Mammary epithelial cell (primary cell): ENCODE results near the gene PSMB8.

Source experiments
- EZH2 ChIP-seq: IDR thresholded peaks from 2 replicates; pipeline ENCODE4 v1.6.1; 2012; ENCODE audit warnings: low read length, inconsistent platforms, borderline replicate concordance
- TF ChIP-seq, protein P1 (sequence below), 2 donors: IDR thresholded peaks in 1 of 2; conservative IDR thresholded peaks in 1 of 2; 2 replicates each; pipeline ENCODE4 v1.5.1; 2011 to 2012; ENCODE audit warnings: inconsistent platforms in 2 of 2, low read length in 2 of 2, mild to moderate bottlenecking in 2 of 2, control low read depth in 1 of 2, low read depth in 1 of 2; ENCODE audit not compliant: insufficient read depth in 1 of 2; ENCODE audit errors: extremely low read depth in 1 of 2

GRCh38 chr6:32887616-32888015, 43.8 kb upstream of the PSMB8 start:
- TF ChIP-seq, protein P1, sequence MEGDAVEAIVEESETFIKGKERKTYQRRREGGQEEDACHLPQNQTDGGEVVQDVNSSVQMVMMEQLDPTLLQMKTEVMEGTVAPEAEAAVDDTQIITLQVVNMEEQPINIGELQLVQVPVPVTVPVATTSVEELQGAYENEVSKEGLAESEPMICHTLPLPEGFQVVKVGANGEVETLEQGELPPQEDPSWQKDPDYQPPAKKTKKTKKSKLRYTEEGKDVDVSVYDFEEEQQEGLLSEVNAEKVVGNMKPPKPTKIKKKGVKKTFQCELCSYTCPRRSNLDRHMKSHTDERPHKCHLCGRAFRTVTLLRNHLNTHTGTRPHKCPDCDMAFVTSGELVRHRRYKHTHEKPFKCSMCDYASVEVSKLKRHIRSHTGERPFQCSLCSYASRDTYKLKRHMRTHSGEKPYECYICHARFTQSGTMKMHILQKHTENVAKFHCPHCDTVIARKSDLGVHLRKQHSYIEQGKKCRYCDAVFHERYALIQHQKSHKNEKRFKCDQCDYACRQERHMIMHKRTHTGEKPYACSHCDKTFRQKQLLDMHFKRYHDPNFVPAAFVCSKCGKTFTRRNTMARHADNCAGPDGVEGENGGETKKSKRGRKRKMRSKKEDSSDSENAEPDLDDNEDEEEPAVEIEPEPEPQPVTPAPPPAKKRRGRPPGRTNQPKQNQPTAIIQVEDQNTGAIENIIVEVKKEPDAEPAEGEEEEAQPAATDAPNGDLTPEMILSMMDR (conservative IDR thresholded peaks at IDR 0.05 in 1 of 2, IDR thresholded peaks at IDR 0.05 in 1 of 2; ENCODE audit: extremely low read depth in 1 of 2, insufficient read depth in 1 of 2, low read depth in 1 of 2, low read length in 2 of 2) = no peak
- no peak for TF ChIP-seq EZH2
